Measurements from ENCODE around the gene MFSD11.
A peak's percentile ranks its signal among the peaks of the same experiment; 100 is the strongest.
"Not testable (repeated sequence)": the region's sequence is repeated elsewhere in the genome, so short reads cannot be mapped to it uniquely, and the experiment has no call there.

MFSD11 gene

GRCh38 chr17:76721463-76721862, 16.5 kb upstream of the MFSD11 start:
- Histone ChIP-seq H3K9me3 (ENCODE audit: low read depth, low read length) (no peaks in the 10 kb centered on the region), H3K36me3 (ENCODE audit: insufficient read depth, low read length) (peaks cover 73% of the 10 kb centered on the region), H3K9ac (ENCODE audit: insufficient read length) (no peak overlapping the region), H3K27ac (no peak overlapping the region), H3K4me3 (no peak overlapping the region)
- no peak for DNase-seq (ENCODE audit: low read depth, low spot score)
- TF ChIP-seq EZH2 (IDR thresholded peaks at IDR 0.05) (no peak), POLR2AphosphoS5 (IDR thresholded peaks at IDR 0.05; ENCODE audit: borderline replicate concordance, low read depth, low read length) (no peak), FOXP2 (optimal IDR thresholded peaks at IDR 0.05; ENCODE audit: control extremely low read depth, extremely low read length, insufficient read depth) (no peak)

- Histone ChIP-seq H3K36me3 (ENCODE audit: insufficient read depth, low read length) (peaks cover 71% of the 10 kb centered on the region), H3K27ac (no peak overlapping the region), H3K9ac (ENCODE audit: insufficient read length) (no peak overlapping the region), H3K9me3 (ENCODE audit: low read depth, low read length) (no peaks in the 10 kb centered on the region), H3K4me3 (no peak overlapping the region)
- no peak for DNase-seq (ENCODE audit: low read depth, low spot score)
- TF ChIP-seq FOXP2 (optimal IDR thresholded peaks at IDR 0.05; ENCODE audit: control extremely low read depth, extremely low read length, insufficient read depth): no peak
- no peak for TF ChIP-seq POLR2AphosphoS5 (IDR thresholded peaks at IDR 0.05; ENCODE audit: borderline replicate concordance, low read depth, low read length)
- no peak for TF ChIP-seq EZH2 (IDR thresholded peaks at IDR 0.05)
Measured at GRCh38 chr17:76722279-76722678, 15.6 kb upstream of the MFSD11 start.

- DNase-seq (ENCODE audit: low read depth, low spot score); H3K9ac ChIP-seq (ENCODE audit: insufficient read length); H3K4me3 ChIP-seq; H3K9me3 ChIP-seq (ENCODE audit: low read depth, low read length); H3K27ac ChIP-seq: not testable (repeated sequence)
- H3K36me3 ChIP-seq (ENCODE audit: insufficient read depth, low read length): peaks cover 66% of the 10 kb centered on the region
Measured at GRCh38 chr17:76722977-76723376, 14.9 kb upstream of the MFSD11 start.

- TF ChIP-seq FOXP2 (optimal IDR thresholded peaks at IDR 0.05; ENCODE audit: control extremely low read depth, extremely low read length, insufficient read depth) (no peak), POLR2AphosphoS5 (IDR thresholded peaks at IDR 0.05; ENCODE audit: borderline replicate concordance, low read depth, low read length) (no peak), EZH2 (IDR thresholded peaks at IDR 0.05) (no peak)
Measured at GRCh38 chr17:76723812-76724211, 14.1 kb upstream of the MFSD11 start.

GRCh38 chr17:76725580-76726230, 12.2 kb upstream of the MFSD11 start:
- Histone ChIP-seq H3K9ac (ENCODE audit: insufficient read length) (peak overlapping the region; percentile 72), H3K27ac (no peak overlapping the region), H3K4me3 (peak overlapping the region; percentile 89), H3K36me3 (ENCODE audit: insufficient read depth, low read length) (peaks cover 39% of the 10 kb centered on the region), H3K9me3 (ENCODE audit: low read depth, low read length) (no peaks in the 10 kb centered on the region)
- DNase-seq (ENCODE audit: low read depth, low spot score): no peak
- no peak for TF ChIP-seq EZH2 (IDR thresholded peaks at IDR 0.05)
- no peak for TF ChIP-seq FOXP2 (optimal IDR thresholded peaks at IDR 0.05; ENCODE audit: control extremely low read depth, extremely low read length, insufficient read depth)
- TF ChIP-seq POLR2AphosphoS5 (IDR thresholded peaks at IDR 0.05; ENCODE audit: borderline replicate concordance, low read depth, low read length): no peak

More at GRCh38 chr17:76723812-76724211, 14.1 kb upstream of the MFSD11 start:
- Histone ChIP-seq H3K4me3 (no peak overlapping the region), H3K36me3 (ENCODE audit: insufficient read depth, low read length) (peaks cover 58% of the 10 kb centered on the region), H3K9ac (ENCODE audit: insufficient read length) (no peak overlapping the region), H3K9me3 (ENCODE audit: low read depth, low read length) (no peaks in the 10 kb centered on the region), H3K27ac (no peak overlapping the region)
- DNase-seq (ENCODE audit: low read depth, low spot score): no peak

- Histone ChIP-seq H3K9ac (ENCODE audit: insufficient read length) (peak within 1 kb of the TSS; percentile 92), H3K36me3 (ENCODE audit: insufficient read depth, low read length) (peaks cover 37% of the 10 kb centered on the region), H3K9me3 (ENCODE audit: low read depth, low read length) (no peaks in the 10 kb centered on the region), H3K27ac (peak within 1 kb of the TSS; percentile 74), H3K4me3 (peak within 1 kb of the TSS; percentile 89)
- TF ChIP-seq POLR2AphosphoS5 (IDR thresholded peaks at IDR 0.05; ENCODE audit: borderline replicate concordance, low read depth, low read length) (peak; percentile 84), FOXP2 (optimal IDR thresholded peaks at IDR 0.05; ENCODE audit: control extremely low read depth, extremely low read length, insufficient read depth) (no peak), EZH2 (IDR thresholded peaks at IDR 0.05) (no peak)
- no peak for DNase-seq (ENCODE audit: low read depth, low spot score)
Measured at GRCh38 chr17:76726231-76726775, 11.6 kb upstream of the MFSD11 start, which contains the start of gene JMJD6. Gene JMJD6 (minus strand): TSS chr17:76726606. CDS start chr17:76726475, 131 bp downstream.

GRCh38 chr17:76726776-76727718, 10.9 kb upstream of the MFSD11 start, which contains the start of gene METTL23:
Gene METTL23 (plus strand): TSS chr17:76726839. CDS start chr17:76729711, 2,872 bp downstream.
- no peak for DNase-seq (ENCODE audit: low read depth, low spot score)
- H3K9ac ChIP-seq (ENCODE audit: insufficient read length): peak within 1 kb of the TSS; percentile 92
- H3K27ac ChIP-seq: peak within 1 kb of the TSS; percentile 74
- H3K36me3 ChIP-seq (ENCODE audit: insufficient read depth, low read length): peaks cover 37% of the 10 kb centered on the region
- peak within 1 kb of the TSS; percentile 89 for H3K4me3 ChIP-seq
- no peaks in the 10 kb centered on the region for H3K9me3 ChIP-seq (ENCODE audit: low read depth, low read length)
- TF ChIP-seq POLR2AphosphoS5 (IDR thresholded peaks at IDR 0.05; ENCODE audit: borderline replicate concordance, low read depth, low read length) (peak; percentile 90), FOXP2 (optimal IDR thresholded peaks at IDR 0.05; ENCODE audit: control extremely low read depth, extremely low read length, insufficient read depth) (no peak)

Data from SK-N-MC (cell line).